LNCaP clone FGC (cell line): ENCODE measurements around the gene SERPINB6.

Source experiments
- DNase-seq: peaks from one replicate; pipeline ENCODE4 v3.0.0-alpha.2; 2011; ENCODE audit warnings: low read depth
- H3K4me3 ChIP-seq: 2 replicates; pipeline ENCODE4 v1.5.1; 2011; ENCODE audit warnings: mild to moderate bottlenecking, low read depth, low read length, control low read depth
- TF ChIP-seq, protein P1 (sequence below): IDR thresholded peaks from 2 replicates; pipeline ENCODE4 v1.5.1; 2012; ENCODE audit warnings: mild to moderate bottlenecking; ENCODE audit not compliant: control insufficient read depth, insufficient read depth; ENCODE audit errors: extremely low read depth

SERPINB6 gene

GRCh38 chr6:2921520-2922115 lies 49.7 kb downstream of the SERPINB6 start:
- no peak for DNase-seq
- H3K4me3 ChIP-seq = no peak overlapping the region
- TF ChIP-seq, protein P1, sequence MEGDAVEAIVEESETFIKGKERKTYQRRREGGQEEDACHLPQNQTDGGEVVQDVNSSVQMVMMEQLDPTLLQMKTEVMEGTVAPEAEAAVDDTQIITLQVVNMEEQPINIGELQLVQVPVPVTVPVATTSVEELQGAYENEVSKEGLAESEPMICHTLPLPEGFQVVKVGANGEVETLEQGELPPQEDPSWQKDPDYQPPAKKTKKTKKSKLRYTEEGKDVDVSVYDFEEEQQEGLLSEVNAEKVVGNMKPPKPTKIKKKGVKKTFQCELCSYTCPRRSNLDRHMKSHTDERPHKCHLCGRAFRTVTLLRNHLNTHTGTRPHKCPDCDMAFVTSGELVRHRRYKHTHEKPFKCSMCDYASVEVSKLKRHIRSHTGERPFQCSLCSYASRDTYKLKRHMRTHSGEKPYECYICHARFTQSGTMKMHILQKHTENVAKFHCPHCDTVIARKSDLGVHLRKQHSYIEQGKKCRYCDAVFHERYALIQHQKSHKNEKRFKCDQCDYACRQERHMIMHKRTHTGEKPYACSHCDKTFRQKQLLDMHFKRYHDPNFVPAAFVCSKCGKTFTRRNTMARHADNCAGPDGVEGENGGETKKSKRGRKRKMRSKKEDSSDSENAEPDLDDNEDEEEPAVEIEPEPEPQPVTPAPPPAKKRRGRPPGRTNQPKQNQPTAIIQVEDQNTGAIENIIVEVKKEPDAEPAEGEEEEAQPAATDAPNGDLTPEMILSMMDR = no peak

- TF ChIP-seq, protein P1 = no peak
- H3K4me3 ChIP-seq = no peak overlapping the region
- no peak for DNase-seq
Measured at GRCh38 chr6:2920671-2921112, 50.7 kb downstream of the SERPINB6 start.

DNA sequence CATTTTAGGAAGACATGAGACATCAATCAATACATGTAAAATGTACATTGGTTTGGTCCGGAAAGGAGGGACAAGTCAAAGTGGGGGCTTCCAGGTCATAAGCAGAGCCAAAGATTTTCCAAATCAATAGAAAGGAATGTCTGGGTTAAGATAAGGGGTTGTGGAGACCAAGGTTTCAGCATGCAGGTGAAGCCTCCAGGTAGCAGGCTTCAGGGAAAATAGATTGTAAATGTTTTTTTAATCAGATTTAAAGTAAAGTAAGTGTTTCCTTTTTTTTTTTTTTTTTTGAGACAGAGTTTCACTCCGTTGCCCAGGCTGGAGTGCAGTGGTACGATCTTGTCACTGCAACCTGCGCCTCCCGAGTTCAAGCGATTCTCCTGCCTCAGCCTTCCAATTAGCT lies 51.5 kb downstream of the SERPINB6 start:
- H3K4me3 ChIP-seq = no peak overlapping the region
- no peak for DNase-seq
- TF ChIP-seq, protein P1 = no peak

GRCh38 chr6:2919401-2919800 lies 52.0 kb downstream of the SERPINB6 start:
- TF ChIP-seq, protein P1 = no peak
- no peak overlapping the region for H3K4me3 ChIP-seq
- DNase-seq = no peak

DNA sequence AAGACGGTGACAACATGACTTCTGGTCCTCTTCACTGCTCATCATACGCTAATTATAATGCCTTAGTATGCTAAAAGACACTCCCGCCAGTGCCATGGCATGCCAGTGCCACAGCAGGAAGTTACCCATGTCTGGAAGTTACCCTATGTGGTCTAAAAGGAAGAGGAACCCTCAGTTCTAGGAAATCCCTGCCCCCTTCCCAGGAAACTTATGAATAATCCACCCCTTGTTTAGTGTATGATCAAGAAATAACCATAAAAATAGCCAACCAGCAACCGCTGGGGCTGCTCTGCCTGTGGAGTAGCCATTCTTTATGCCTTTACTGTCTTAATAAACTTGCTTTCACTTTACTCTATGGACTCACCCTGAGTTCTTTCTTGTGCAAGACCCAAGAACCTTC lies 52.4 kb downstream of the SERPINB6 start:
- TF ChIP-seq, protein P1 = no peak
- H3K4me3 ChIP-seq = no peak overlapping the region
- no peak for DNase-seq

DNA sequence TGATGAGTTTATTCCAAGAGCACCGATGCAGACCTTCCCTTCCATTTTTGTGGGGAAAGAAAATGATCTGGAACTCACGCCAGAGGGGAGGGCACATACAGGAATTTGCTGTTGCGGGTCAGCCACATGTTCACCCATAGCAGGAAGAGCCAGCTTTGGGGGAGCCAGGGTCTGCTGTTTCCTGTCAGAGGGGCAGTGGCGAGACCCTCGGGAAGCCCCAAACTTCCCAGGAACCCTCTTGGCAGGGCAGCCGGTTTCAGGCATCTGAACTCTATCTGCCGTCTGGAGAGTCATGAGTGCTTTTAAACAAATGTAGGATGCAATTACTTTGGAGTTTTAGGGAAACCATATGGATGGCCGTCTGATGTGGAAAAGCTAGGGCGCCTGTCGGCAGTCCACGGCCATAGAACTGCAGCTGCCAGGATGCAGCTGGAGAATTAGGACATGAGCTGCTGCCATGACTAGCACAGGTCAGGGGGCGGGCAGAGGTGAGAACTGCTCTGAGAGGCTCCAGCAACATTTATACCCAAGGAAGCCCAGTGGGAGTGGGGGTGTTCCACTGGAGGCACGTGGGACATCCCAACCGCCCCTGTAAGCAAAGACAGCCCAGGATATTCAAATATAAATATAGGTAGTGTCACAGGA lies 53.4 kb downstream of the SERPINB6 start:
- DNase-seq = no peak
- TF ChIP-seq, protein P1 = no peak
- no peak overlapping the region for H3K4me3 ChIP-seq

DNA sequence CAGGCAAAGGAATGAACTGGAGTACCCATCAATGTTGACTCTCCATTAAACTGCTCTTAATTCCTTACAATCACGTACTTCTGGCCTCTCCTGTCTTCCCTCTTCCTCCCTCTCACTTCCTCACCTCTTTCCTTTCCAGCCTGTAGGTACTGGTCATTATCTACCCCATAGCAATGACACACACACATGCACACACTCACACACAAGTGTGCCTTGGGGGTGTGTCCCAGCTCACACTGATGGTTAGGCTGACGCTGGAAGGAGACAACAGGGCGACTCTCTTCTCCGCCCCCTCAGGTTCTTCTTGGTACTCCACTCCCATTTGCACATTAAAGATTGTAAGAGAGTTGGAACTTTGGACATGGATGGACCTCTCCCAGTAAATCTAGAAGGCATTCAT lies 54.3 kb downstream of the SERPINB6 start:
- TF ChIP-seq, protein P1 = no peak
- no peak overlapping the region for H3K4me3 ChIP-seq
- no peak for DNase-seq
